ACC112 (cell line): ENCODE data around the gene PTPRN2.
"Not testable (repeated sequence)": the region's sequence is repeated elsewhere in the genome, so short reads cannot be mapped to it uniquely, and the experiment has no call there.

Source experiments
- H2AFZ ChIP-seq: fragments of 200-600 bp; sonication (generic); one replicate; pipeline ENCODE4 v1.6.0; 2017; ENCODE audit warnings: antibody characterized with exemption, low read length; ENCODE audit not compliant: unreplicated experiment
- H3K27ac ChIP-seq: fragments of 200-600 bp; sonication (generic); 2 replicates; pipeline ENCODE4 v1.5.1; 2014; ENCODE audit warnings: low read depth, mild to moderate bottlenecking, antibody characterized with exemption, low read length, moderate library complexity
- H3K27me3 ChIP-seq: fragments of 200-600 bp; sonication (generic); 2 replicates; pipeline ENCODE4 v1.6.1; 2014; ENCODE audit warnings: mild to moderate bottlenecking, antibody characterized with exemption, low read length, moderate library complexity, mixed read lengths; ENCODE audit not compliant: insufficient read depth
- H3K36me3 ChIP-seq: fragments of 200-600 bp; sonication (generic); 2 replicates; pipeline ENCODE4 v1.6.1; 2016; ENCODE audit warnings: mild to moderate bottlenecking, antibody characterized with exemption, low read length, moderate library complexity, mixed read lengths; ENCODE audit not compliant: insufficient read depth
- H3K4me1 ChIP-seq: fragments of 200-600 bp; sonication (generic); one replicate; pipeline ENCODE4 v1.6.1; 2016; ENCODE audit warnings: low read length, mixed read lengths; ENCODE audit not compliant: insufficient read depth, unreplicated experiment, control insufficient read depth
- H3K4me3 ChIP-seq: fragments of 200-600 bp; sonication (generic); 2 replicates; pipeline ENCODE4 v1.5.1; 2014; ENCODE audit warnings: mild to moderate bottlenecking, low read depth, low read length
- H3K79me2 ChIP-seq: fragments of 200-600 bp; sonication (generic); one replicate; pipeline ENCODE4 v1.6.0; 2016; ENCODE audit warnings: low read length; ENCODE audit not compliant: control insufficient read depth, unreplicated experiment, insufficient read depth

Gene PTPRN2

DNA sequence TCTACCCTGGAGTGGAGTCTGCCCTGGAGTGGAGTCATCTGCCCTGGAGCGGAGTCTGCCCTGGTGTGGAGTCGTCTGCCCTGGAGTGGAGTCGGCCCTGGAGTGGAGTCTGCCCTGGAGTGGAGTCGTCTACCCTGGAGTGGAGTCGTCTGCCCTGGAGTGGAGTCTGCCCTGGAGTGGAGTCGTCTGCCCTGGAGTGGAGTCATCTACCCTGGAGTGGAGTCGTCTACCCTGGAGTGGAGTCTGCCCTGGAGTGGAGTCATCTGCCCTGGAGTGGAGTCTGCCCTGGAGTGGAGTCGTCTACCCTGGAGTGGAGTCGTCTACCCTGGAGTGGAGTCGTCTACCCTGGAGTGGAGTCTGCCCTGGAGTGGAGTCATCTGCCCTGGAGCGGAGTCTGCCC lies 63.7 kb downstream of the PTPRN2 start:
- H3K4me1 ChIP-seq, H3K27me3 ChIP-seq, H3K79me2 ChIP-seq, H2AFZ ChIP-seq, H3K27ac ChIP-seq, H3K4me3 ChIP-seq, H3K36me3 ChIP-seq: not testable (repeated sequence)

- H3K27ac ChIP-seq, H2AFZ ChIP-seq, H3K79me2 ChIP-seq, H3K27me3 ChIP-seq, H3K4me1 ChIP-seq, H3K36me3 ChIP-seq, H3K4me3 ChIP-seq: not testable (repeated sequence)
Observed at GRCh38 chr7:158523165-158523856, 64.3 kb downstream of the PTPRN2 start.

- not testable (repeated sequence) for H3K27ac ChIP-seq, H3K36me3 ChIP-seq, H3K4me1 ChIP-seq, H3K4me3 ChIP-seq, H3K79me2 ChIP-seq, H2AFZ ChIP-seq
- H3K27me3 ChIP-seq, result peaks cover 15% of the 10 kb centered on the region
Observed at GRCh38 chr7:158521795-158522194, 65.8 kb downstream of the PTPRN2 start.

GRCh38 chr7:158520825-158521224 lies 66.8 kb downstream of the PTPRN2 start:
- Histone ChIP-seq H3K36me3 (no peaks in the 10 kb centered on the region), H3K27me3 (peaks cover 15% of the 10 kb centered on the region), H2AFZ (no peak overlapping the region), H3K4me1 (no peaks in the 10 kb centered on the region), H3K4me3 (no peak overlapping the region), H3K27ac (no peak overlapping the region), H3K79me2 (no peaks in the 10 kb centered on the region)

DNA sequence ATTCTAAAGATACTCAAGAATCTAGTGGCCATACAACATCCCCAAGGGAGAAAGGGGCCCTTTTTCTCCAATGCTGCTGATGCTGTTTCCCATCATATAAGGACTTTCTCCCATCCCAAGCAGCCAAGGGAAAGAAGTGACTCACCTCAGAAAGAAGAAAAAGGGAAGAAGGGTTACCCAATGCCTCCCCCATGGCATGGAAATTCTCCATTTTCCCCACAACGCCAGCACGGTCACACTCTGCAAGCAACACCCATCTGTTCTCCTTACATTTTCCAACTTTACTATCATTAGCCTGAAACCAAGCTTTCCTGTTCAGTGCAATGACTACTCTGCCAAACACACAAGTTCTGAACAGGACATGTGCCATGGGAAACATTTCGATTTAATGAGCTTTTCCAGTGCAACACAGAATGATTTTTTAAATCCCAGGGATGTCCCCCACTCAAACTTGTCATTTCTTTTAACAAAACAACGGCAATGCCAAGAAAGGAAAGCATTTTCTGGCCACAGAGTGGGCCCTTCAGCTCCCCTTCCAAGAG lies 67.9 kb downstream of the PTPRN2 start:
- Histone ChIP-seq H3K79me2 (no peaks in the 10 kb centered on the region), H3K4me3 (no peak overlapping the region), H3K27me3 (peaks cover 18% of the 10 kb centered on the region)

DNA sequence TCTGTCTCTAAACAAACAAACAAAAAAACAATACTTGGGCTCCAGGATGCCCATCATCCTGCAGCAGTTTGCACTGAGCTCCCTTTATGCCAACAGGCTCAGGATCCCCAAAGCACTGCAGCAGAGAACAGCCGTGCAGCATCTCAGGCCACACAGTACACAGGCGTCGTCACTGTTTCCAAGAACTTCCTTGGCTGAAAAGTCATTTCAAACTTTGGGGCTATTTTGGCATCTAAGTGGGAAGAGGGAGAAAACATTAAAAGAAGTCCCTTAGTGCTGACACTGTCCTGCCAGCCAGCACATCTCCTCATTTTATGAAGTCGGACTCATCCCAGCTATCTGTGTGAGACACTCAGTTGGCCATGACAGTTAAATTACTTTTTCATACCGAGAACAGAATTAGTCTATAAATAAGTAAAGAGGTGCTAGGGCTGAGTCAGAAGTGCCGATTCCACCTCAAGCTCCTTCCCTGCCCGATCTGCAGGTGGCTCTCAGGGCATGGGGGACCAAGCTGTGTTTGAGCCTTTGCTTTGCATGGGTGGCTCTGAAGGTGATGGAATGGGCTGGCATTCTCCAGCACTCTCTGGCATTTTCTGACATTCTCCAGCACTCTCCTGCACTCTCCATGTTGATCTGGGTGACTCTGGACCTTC lies 68.5 kb downstream of the PTPRN2 start:
- H2AFZ ChIP-seq, result no peak overlapping the region
- H3K4me3 ChIP-seq, result no peak overlapping the region
- no peaks in the 10 kb centered on the region for H3K79me2 ChIP-seq
- no peaks in the 10 kb centered on the region for H3K36me3 ChIP-seq
- peaks cover 18% of the 10 kb centered on the region for H3K27me3 ChIP-seq
- no peaks in the 10 kb centered on the region for H3K4me1 ChIP-seq
- no peak overlapping the region for H3K27ac ChIP-seq

More for the DNA sequence above, 67.9 kb downstream of the PTPRN2 start:
- Histone ChIP-seq H2AFZ (no peak overlapping the region), H3K36me3 (no peaks in the 10 kb centered on the region), H3K4me1 (no peaks in the 10 kb centered on the region), H3K27ac (no peak overlapping the region)

DNA sequence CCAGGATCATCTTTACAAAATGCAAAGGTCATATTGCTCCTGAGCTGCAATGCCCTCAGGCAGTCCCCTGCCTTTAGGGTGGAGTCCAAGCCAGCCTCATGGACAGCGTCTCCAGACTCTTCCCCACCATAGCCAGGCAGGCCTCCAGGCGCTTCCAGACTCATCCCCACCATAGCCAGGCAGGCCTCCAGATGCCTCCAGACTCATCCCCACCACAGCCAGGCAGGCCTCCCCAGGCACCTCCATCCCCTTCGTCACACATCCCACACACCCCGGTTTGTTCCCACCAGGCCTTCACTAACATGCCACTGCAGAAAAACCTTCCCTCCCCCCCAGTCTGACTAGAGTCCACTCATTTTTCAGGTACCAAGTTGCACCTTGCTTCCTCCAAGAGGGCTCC lies 70.1 kb downstream of the PTPRN2 start:
- H3K36me3 ChIP-seq, result no peaks in the 10 kb centered on the region
- peaks cover 18% of the 10 kb centered on the region for H3K27me3 ChIP-seq
- no peak overlapping the region for H3K4me3 ChIP-seq

GRCh38 chr7:158517072-158517471 lies 70.6 kb downstream of the PTPRN2 start:
- Histone ChIP-seq H3K79me2 (no peaks in the 10 kb centered on the region), H3K4me1 (no peaks in the 10 kb centered on the region), H3K27me3 (peaks cover 18% of the 10 kb centered on the region), H3K36me3 (no peaks in the 10 kb centered on the region), H3K4me3 (no peak overlapping the region), H3K27ac (no peak overlapping the region), H2AFZ (no peak overlapping the region)

More for the DNA sequence above, 70.1 kb downstream of the PTPRN2 start:
- Histone ChIP-seq H2AFZ (no peak overlapping the region), H3K79me2 (no peaks in the 10 kb centered on the region), H3K4me1 (no peaks in the 10 kb centered on the region), H3K27ac (no peak overlapping the region)

DNA sequence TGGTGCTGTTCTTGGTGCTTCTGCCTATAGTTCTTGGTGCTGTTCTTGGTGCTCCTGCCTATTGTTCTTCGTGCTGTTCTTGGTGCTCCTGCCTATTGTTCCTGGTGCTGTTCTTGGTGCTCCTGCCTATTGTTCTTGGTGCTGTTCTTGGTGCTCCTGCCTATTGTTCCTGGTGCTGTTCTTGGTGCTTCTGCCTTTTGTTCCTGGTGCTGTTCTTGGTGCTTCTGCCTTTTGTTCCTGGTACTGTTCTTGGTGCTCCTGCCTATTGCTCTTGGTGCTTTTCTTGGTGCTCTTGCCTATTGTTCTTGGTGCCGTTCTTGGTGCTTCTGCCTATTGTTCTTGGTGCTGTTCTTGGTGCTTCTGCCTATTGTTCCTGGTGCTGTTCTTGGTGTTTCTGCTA lies 71.1 kb downstream of the PTPRN2 start:
- Histone ChIP-seq H3K4me3 (no peak overlapping the region), H2AFZ (no peak overlapping the region), H3K27ac (no peak overlapping the region)

GRCh38 chr7:158512869-158513268 lies 74.8 kb downstream of the PTPRN2 start:
- 0 out of 2 replicates have a peak, but pooled peaks cover 5% of the 10 kb centered on the region for H3K27me3 ChIP-seq
- no peaks in the 10 kb centered on the region for H3K79me2 ChIP-seq

More for the DNA sequence above, 71.1 kb downstream of the PTPRN2 start:
- H3K79me2 ChIP-seq, result no peaks in the 10 kb centered on the region
- no peaks in the 10 kb centered on the region for H3K4me1 ChIP-seq
- H3K36me3 ChIP-seq, result no peaks in the 10 kb centered on the region
- peaks cover 18% of the 10 kb centered on the region for H3K27me3 ChIP-seq

DNA sequence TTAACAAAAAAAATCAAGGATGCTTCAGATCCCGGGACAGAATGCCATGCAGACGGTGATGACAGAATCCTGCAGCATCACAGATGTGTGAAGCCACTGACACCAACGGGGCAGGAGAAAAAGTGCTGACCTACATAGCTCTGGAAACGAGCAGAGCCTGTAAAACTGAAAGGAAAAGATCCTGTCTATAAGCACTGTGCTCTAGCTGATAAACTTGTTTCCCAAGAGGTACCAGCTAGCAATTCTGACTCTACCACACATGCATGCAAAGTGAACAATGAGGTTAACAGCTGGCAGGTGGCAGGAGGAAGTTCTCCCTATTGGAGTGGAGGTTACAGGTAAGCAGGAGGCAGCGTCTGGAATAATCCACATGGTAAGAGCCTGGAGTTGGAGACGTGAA lies 75.6 kb downstream of the PTPRN2 start:
- no peak overlapping the region for H2AFZ ChIP-seq
- 0 out of 2 replicates have a peak, but pooled peaks cover 3% of the 10 kb centered on the region for H3K27me3 ChIP-seq
- H3K36me3 ChIP-seq, result no peaks in the 10 kb centered on the region
- no peak overlapping the region for H3K27ac ChIP-seq
- no peak overlapping the region for H3K4me3 ChIP-seq
- no peaks in the 10 kb centered on the region for H3K79me2 ChIP-seq
- no peaks in the 10 kb centered on the region for H3K4me1 ChIP-seq

More at GRCh38 chr7:158512869-158513268, 74.8 kb downstream of the PTPRN2 start:
- Histone ChIP-seq H3K4me1 (no peaks in the 10 kb centered on the region), H3K36me3 (no peaks in the 10 kb centered on the region), H3K4me3 (no peak overlapping the region), H3K27ac (no peak overlapping the region), H2AFZ (no peak overlapping the region)
